SK-N-SH (cell line): ENCODE data around the gene OGFRL1. TPM values are rescaled to one million over a fixed set of nuclear protein-coding genes. Genes with fewer than 3 reads are reported as not detected.

Experiments
- CTCF ChIA-PET: fragments of 300-600, 350-600 bp; formaldehyde crosslinking; extraction: SDS; loops from one replicate; lab custom pipeline; 2021; lab: Yijun Ruan, JAX
- POLR2A ChIA-PET: fragments of 350-600 bp; sonication (Branson Sonifier 250); formaldehyde crosslinking; extraction: SDS; loops from one replicate; lab custom pipeline; 2020; ENCODE audit warnings: antibody characterized with exemption, inconsistent platforms; lab: Yijun Ruan, JAX
- DNase-seq: peaks from one replicate; pipeline ENCODE4 v3.0.0; 2012
- H2AFZ ChIP-seq: fragments of 200-600 bp; sonication (generic); 2 replicates; pipeline ENCODE4 v1.8.1; 2016; ENCODE audit warnings: antibody characterized with exemption, mild to moderate bottlenecking, low read depth
- H3F3A ChIP-seq: fragments of 200-600 bp; sonication (generic); replicated peaks from 2 replicates; pipeline ENCODE3; 2016; ENCODE audit warnings: antibody characterized with exemption, mild to moderate bottlenecking; ENCODE audit not compliant: insufficient read depth
- H3K27ac ChIP-seq, 2 experiments: fragments of 200-500 bp in 1 of 2; fragments of 200-600 bp in 1 of 2; sonication (Bioruptor generic) in 1 of 2; sonication (generic), shearing (Covaris generic) in 1 of 2; 2 replicates each; pipeline versions ENCODE4 v1.5.1 to v1.6.1; 2014 to 2016; ENCODE audit warnings: low read depth in 2 of 2, inconsistent platforms in 1 of 2, low read length in 1 of 2, mild to moderate bottlenecking in 1 of 2, mixed read lengths in 1 of 2
- H3K27me3 ChIP-seq: fragments of 200-600 bp; sonication (generic), shearing (Covaris generic); 2 replicates; pipeline ENCODE4 v1.6.1; 2016; ENCODE audit warnings: mixed run types; ENCODE audit not compliant: insufficient read depth
- H3K36me3 ChIP-seq, 2 experiments: fragments of 200-500 bp in 1 of 2; fragments of 200-600 bp in 1 of 2; sonication (Bioruptor generic) in 1 of 2; sonication (generic) in 1 of 2; replicated peaks in 1 of 2; 2 replicates each; pipeline versions ENCODE3 to v1.5.1; 2014 to 2016; ENCODE audit warnings: low read length in 1 of 2, mild to moderate bottlenecking in 1 of 2; ENCODE audit not compliant: insufficient read depth in 2 of 2, control insufficient read depth in 1 of 2
- H3K4me1 ChIP-seq, 2 experiments: fragments of 200-500 bp in 1 of 2; fragments of 200-600 bp in 1 of 2; sonication (Bioruptor generic) in 1 of 2; sonication (generic), shearing (Covaris generic) in 1 of 2; 2 replicates each; pipeline versions ENCODE4 v1.5.1 to v1.6.1; 2014 to 2016; ENCODE audit warnings: low read depth in 1 of 2, low read length in 1 of 2, mixed run types in 1 of 2; ENCODE audit not compliant: insufficient read depth in 2 of 2, control insufficient read depth in 1 of 2
- H3K4me2 ChIP-seq: fragments of 200-600 bp; sonication (generic), shearing (Covaris generic); 2 replicates; pipeline ENCODE4 v1.6.1; 2017; ENCODE audit warnings: mixed run types
- H3K4me3 ChIP-seq, 2 experiments: fragments of 200-500 bp in 1 of 2; fragments of 200-600 bp in 1 of 2; sonication (Bioruptor generic) in 1 of 2; sonication (generic), shearing (Covaris generic) in 1 of 2; 2 replicates each; pipeline versions ENCODE4 v1.5.1 to v1.8.1; 2014 to 2016; ENCODE audit warnings: low read depth in 2 of 2, inconsistent platforms in 1 of 2, low read length in 1 of 2, mild to moderate bottlenecking in 1 of 2, mixed read lengths in 1 of 2, moderate library complexity in 1 of 2
- H3K79me2 ChIP-seq: fragments of 200-600 bp; sonication (generic); 2 replicates; pipeline ENCODE4 v1.8.1; 2017; ENCODE audit warnings: mild to moderate bottlenecking; ENCODE audit not compliant: insufficient read depth
- H3K9ac ChIP-seq: fragments of 200-600 bp; sonication (generic); 2 replicates; pipeline ENCODE4 v1.6.1; 2017; ENCODE audit warnings: mixed run types
- H3K9me2 ChIP-seq: fragments of 200-600 bp; sonication (generic); 2 replicates; pipeline ENCODE4 v1.6.1; 2017; ENCODE audit warnings: mixed run types
- H3K9me3 ChIP-seq: fragments of 200-600 bp; sonication (generic); 2 replicates; pipeline ENCODE4 v1.6.1; 2017; ENCODE audit warnings: mixed run types, mild to moderate bottlenecking, moderate library complexity
- H4K20me1 ChIP-seq: fragments of 200-600 bp; sonication (generic); 2 replicates; pipeline ENCODE4 v1.6.1; 2017; ENCODE audit warnings: mild to moderate bottlenecking, mixed run types; ENCODE audit not compliant: insufficient read depth
- CTCF ChIP-seq: fragments of 200-600 bp; sonication (generic); IDR thresholded peaks from 2 replicates; pipeline ENCODE4 v1.6.1; 2017; ENCODE audit warnings: antibody characterized with exemption, mild to moderate bottlenecking, moderate library complexity
- ELF1 ChIP-seq: IDR thresholded peaks from 2 replicates; pipeline ENCODE4 v1.4.0; 2012
- FOSL2 ChIP-seq: IDR thresholded peaks from 2 replicates; pipeline ENCODE4 v1.4.0; 2012; ENCODE audit warnings: low read depth, mild to moderate bottlenecking, moderate library complexity, borderline replicate concordance
- JUND ChIP-seq: IDR thresholded peaks from 2 replicates; pipeline ENCODE4 v1.4.0; 2012
- POLR2AphosphoS5 ChIP-seq: IDR thresholded peaks from 2 replicates; pipeline ENCODE4 v1.6.1; 2012; ENCODE audit warnings: low read depth, low read length
- RFX5 ChIP-seq: IDR thresholded peaks from 2 replicates; pipeline ENCODE4 v1.6.1; 2012; ENCODE audit warnings: mild to moderate bottlenecking, improper control_type of control experiment, low read length
- SIN3A ChIP-seq: IDR thresholded peaks from 2 replicates; pipeline ENCODE4 v1.6.1; 2012; ENCODE audit warnings: low read depth, mild to moderate bottlenecking, low read length, moderate library complexity, borderline replicate concordance
- SMC3 ChIP-seq: IDR thresholded peaks from 2 replicates; pipeline ENCODE4 v1.6.1; 2012; ENCODE audit warnings: low read depth, low read length, improper control_type of control experiment
- TCF12 ChIP-seq: IDR thresholded peaks from 2 replicates; pipeline ENCODE4 v1.4.0; 2012
- WGBS: methylation state at CpG from one replicate; pipeline ENCODE4 v1.1.6; 2017; ENCODE audit warnings: low lambda C conversion rate; 5-methylcytosine and 5-hydroxymethylcytosine counted together
- polyA plus RNA-seq, 3 experiments: library from polyadenylated mRNA; depleted of rRNA; stranded (reverse); fragments of >200 nt; gene quantifications; 2 replicates each; pipeline ENCODE4 v1.2.3, GENCODE V29; 2012

The OGFRL1 gene
- polyA plus RNA-seq, 1 of the 3 experiments (the other 2 are of a cell fraction), result 2.4 TPM

DNA sequence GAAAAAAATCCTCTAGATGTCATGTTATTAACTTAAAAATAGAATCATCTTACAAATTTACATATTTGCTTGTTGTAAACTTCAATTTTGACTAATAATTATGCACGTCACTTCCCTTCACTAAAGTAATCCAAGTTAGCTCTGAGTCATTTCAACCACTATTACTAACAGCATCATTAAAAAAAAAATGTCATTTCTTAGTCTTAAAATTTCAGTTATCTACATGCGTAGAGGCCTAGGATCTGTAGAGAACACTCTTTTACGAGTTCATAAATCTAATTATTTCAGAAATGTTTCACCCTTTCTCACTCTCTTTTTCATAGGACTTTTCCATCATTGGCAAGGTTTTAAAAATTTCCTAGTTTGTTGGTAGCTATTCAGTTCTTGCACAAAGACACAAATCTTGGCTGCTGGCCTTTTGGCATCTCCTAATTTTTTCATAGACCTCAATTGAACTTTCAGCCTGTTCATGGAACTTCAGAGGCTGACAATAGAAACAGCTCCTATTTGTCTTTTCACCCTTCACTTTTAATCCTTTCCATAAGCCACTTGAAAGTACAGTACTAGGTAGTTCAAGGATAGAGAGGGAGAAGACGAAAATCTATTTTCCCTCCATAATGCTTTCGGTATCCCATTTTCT is 61.5 kb downstream of the OGFRL1 start:
- Histone ChIP-seq H3K4me3 (no peak overlapping the region), H3K4me2 (no peak overlapping the region), H3K36me3 (no peaks in the 10 kb centered on the region), H3K27ac (peak overlapping the region in 1 of 2 experiments; percentile 40; a peak in 2 of 4 replicates), H3K9ac (no peak overlapping the region), H3K79me2 (no peaks in the 10 kb centered on the region), H3K27me3 (no peaks in the 10 kb centered on the region), H3F3A (peaks cover 3% of the 10 kb centered on the region), H3K4me1 (peaks cover 0 to 3% of the 10 kb centered on the region in 2 experiments; a peak in 3 of 4 replicates), H3K9me3 (no peaks in the 10 kb centered on the region), H3K9me2 (no peaks in the 10 kb centered on the region), H4K20me1 (no peaks in the 10 kb centered on the region), H2AFZ (peak overlapping the region; percentile 57; the same call in 1 of the 2 replicates)
- POLR2A ChIA-PET, result no interaction called here
- CTCF ChIA-PET, result interaction anchor here (0.7 to 2.9 kb wide), 9 partner anchors 12 to 593 kb away, joined by 3 to 57 read pairs (median 3); no protein-coding TSS in a partner anchor
- TF ChIP-seq SMC3 (no peak), POLR2AphosphoS5 (no peak), FOSL2 (peak; percentile 15; the same call in 1 of the 2 replicates), ELF1 (no peak)
- 68% methylated on average over 5 of the region's 5 CpGs for WGBS
- DNase-seq, result no peak

GRCh38 chr6:71351190-71351589 is 62.6 kb downstream of the OGFRL1 start:
- ChIA-PET CTCF (interaction anchor here (0.9 to 2.9 kb wide), 5 partner anchors 11 to 161 kb away, joined by 3 to 57 read pairs (median 5); no protein-coding TSS in a partner anchor), POLR2A (no interaction called here)
- no peak for TF ChIP-seq JUND
- no peak for TF ChIP-seq TCF12
- no peak for TF ChIP-seq SIN3A
- no peak for TF ChIP-seq CTCF
- no peak for TF ChIP-seq RFX5
- Histone ChIP-seq H3F3A (peaks cover 3% of the 10 kb centered on the region), H3K9ac (no peak overlapping the region), H3K4me3 (no peak overlapping the region), H3K4me1 (no peaks in the 10 kb centered on the region; a peak in 2 of 4 replicates), H3K79me2 (no peaks in the 10 kb centered on the region), H4K20me1 (no peaks in the 10 kb centered on the region), H3K9me2 (no peaks in the 10 kb centered on the region), H3K27me3 (no peaks in the 10 kb centered on the region), H3K9me3 (no peaks in the 10 kb centered on the region), H3K27ac (no peak overlapping the region), H3K36me3 (no peaks in the 10 kb centered on the region), H3K4me2 (no peak overlapping the region), H2AFZ (no peak overlapping the region)
- DNase-seq, result no peak
